HG03196 (cell line): Measurements from ENCODE around the gene CCSAP.
A peak's percentile ranks its signal among the peaks of the same experiment; 100 is the strongest.
"Not testable (repeated sequence)": the region's sequence is repeated elsewhere in the genome, so short reads cannot be mapped to it uniquely, and the experiment has no call there.

ENCODE experiments used
- ATAC-seq: cut with Tn5 transposase; IDR thresholded peaks from one replicate; pipeline ENCODE4 v1.9.1; 2021; ENCODE audit not compliant: unreplicated experiment

Gene CCSAP

DNA sequence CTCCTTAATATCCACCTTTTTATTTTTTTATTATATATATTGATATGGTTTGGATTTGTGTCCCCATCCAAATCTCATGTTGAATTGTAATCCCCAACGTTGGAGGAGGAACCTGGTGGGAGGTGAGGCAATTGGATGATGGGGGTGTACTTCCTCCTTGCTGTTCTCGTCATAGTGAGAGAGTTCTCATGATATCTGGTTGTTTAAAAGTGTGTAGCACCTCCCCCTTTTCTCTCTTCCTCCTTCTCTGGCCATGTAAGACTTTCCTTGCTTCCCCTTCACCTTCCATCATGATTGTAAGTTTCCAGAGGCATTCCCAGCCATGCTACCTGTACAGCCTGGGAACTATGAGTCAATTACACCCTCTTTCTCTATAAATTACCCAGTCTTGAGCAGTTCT lies 22.7 kb upstream of the CCSAP start:
- no peak for ATAC-seq

- no peak for ATAC-seq
Measured at GRCh38 chr1:229364207-229365065, 21.6 kb upstream of the CCSAP start.

- no peak for ATAC-seq
Measured at GRCh38 chr1:229363723-229364122, 20.9 kb upstream of the CCSAP start.

DNA sequence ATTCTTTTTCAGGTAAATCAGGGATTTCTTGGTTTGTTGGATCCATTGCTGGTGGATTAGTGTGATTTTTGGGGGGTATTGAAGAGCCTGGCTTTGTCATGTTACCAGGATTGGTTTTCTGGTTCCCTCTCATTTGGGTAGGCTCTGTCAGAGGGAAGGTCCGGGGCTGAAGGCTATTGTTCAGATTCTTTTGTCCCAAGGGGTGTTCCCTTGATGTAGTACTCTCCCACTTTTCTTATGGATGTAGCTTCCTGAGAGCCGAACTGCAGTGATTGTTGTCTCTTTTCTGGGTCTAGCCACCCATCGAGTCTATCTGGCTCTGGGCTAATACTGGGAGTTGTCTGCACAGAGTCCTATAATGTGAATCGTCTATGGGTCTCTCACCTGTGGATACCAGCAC lies 17.6 kb upstream of the CCSAP start:
- no peak for ATAC-seq

DNA sequence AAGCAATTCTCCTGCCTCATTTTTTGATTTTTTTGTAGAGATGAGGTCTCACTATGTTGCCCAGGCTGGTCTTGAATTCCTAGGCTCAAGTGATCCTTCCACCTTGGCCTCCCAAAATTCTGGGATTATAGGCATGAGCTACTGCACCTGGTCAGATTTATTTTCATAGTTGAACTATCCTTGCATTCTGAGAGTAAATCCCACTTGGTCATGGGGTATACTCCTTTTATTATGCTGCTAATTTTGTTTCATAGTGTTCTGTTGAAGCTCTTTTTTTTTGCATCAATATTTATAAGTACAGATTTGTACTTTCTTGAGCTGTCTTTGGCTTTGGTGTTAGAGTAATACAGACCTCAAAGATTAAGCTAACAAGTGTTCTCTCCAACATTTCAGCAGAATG lies 12.8 kb upstream of the CCSAP start:
- no peak for ATAC-seq

DNA sequence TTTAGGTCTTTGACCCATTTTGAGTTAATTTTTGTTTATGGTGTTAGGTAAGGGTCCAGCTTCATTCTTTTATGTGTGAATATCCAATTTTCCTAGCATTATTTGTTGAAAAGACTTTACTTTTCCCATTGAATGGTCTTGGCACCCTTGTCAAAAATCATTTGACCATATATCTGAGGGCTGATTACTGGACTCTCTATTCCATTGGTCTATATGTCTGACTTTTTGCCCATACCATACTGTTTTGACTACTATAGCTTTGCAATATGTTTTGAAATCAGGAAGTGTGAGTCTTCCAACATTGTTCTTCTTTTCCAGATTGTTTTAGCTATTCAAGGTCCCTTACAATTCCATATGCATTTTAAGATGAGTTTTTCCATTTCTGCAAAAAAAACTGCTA lies 11.4 kb upstream of the CCSAP start:
- no peak for ATAC-seq

- ATAC-seq = no peak
Measured at GRCh38 chr1:229352975-229353374, 10.1 kb upstream of the CCSAP start.

- no peak for ATAC-seq
Measured at GRCh38 chr1:229349463-229350385, 6.9 kb upstream of the CCSAP start.

- ATAC-seq = no peak
Measured at GRCh38 chr1:229347528-229347927, 4.7 kb upstream of the CCSAP start.

DNA sequence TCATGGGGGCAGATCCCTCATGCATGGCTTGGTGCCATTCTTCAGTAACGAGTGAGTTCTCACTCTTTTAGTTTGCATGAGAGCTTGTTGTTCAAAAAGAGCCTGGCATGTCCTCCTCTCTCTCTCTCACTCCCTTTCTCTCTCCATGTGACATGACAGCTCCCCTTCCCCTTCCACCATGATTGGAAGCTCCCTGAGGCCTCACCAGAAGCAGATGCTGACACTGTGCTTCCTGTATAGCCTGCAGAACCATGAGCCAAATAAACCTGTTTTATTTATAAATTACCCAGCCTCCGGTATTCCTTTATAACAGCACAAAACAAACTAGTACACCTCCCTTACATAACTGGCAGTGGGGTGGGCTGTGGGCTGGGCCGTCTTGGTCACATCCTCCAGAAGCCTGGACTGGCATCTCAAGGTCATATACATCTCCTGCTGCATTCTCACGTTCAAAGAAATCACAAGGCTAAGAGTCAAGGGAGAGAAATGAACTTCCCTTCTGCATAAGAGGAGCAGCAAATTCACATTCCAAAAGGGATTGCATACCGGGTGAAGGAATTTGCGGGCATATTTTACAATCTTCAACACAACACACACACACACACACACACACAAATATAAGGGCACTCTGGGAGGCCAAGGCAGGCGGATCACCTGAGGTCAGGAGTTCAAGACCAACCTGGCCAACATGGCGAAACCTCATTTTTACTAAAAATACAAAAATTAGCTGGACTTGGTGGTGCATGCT lies 2.3 kb upstream of the CCSAP start:
- ATAC-seq = no peak

- no peak for ATAC-seq
Measured at GRCh38 chr1:229344139-229344538, 1.3 kb upstream of the CCSAP start.

DNA sequence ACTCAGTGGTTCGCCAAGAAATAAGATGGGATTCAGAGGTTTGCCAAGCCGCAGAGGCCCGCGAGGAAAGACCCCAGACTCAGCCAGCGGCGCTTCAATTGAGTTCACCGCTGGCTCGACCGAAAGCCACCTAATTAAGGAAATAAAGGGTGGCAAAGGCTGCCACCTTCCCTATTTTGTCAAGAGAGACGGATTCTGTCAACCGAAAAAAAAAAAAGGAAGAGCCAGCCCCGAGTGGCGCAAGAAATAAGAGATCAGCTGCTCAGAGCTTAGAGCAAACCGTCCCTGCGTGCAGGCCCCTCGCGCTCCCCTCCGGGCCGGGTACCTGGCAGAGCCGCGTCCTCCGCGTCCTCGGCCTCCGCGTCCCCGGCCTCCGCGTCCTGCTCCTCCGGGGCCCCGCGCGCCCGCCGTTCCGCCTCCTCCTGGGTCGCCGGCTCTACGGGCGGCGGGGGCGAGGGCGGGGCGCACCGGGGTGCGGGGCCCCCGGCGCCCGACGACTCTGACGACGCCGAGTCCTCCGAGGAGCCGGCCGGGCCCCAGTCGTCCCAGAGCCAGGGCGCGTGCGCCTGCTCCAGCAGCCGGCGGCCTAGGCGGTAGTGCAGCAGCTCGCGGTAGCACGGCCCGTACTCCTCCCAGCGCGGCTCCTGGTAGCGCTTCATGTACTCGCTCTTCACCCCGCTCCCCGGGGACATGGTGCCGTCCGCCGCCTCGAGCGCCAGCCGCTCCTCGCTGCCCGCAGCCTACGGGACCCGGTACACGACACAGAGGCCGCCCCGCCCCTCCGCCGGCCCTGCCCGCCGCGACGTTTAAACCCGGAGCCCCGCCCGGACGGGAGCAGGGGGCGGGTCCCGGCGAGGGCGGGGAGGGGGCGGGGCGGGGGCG lies 832 bp downstream of the CCSAP start:
- peak; percentile 67 for ATAC-seq

- ATAC-seq = no peak
Measured at GRCh38 chr1:229340496-229340895, 2.4 kb downstream of the CCSAP start.

GRCh38 chr1:229339520-229339919 lies 3.3 kb downstream of the CCSAP start:
- ATAC-seq = no peak

DNA sequence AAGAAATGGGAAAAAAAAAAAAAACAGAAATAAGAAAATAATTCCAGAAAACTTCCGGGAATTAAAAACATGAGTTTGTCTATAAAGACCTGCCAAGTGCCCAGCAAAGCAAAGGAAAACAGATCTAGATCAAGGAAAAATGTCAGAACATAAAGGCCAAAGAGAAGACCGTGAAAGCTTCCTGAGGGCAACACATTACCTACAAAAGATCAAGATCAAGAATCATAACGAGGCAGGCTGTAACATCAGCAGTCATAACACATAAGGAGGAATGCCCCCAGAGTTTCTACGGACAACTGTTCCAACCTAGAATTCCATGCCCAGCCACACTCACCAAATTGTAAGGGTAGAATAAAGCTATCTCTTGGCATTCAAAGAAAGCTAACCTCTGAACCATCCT lies 3.8 kb downstream of the CCSAP start:
- ATAC-seq = no peak

GRCh38 chr1:229336345-229336744 lies 6.5 kb downstream of the CCSAP start:
- no peak for ATAC-seq

GRCh38 chr1:229334716-229335115 lies 8.1 kb downstream of the CCSAP start:
- no peak for ATAC-seq

DNA sequence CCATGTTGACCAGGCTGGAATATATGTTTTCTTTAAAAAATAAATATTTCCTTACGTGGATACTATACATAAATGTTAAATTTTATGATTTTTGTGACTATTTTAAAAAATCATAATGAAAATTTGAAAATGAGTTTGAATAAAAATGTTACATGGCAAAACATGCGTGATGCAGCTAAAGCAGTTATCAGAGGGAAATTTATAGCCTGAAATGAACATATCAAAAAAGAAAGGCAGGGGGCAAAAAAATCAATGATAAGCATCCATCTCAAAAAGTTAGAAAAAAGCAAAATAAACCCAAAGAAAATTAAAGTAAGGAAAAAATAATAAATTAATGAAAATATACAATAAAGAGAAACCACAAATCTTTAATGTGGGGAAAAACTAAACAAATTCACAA lies 8.6 kb downstream of the CCSAP start:
- ATAC-seq = no peak

DNA sequence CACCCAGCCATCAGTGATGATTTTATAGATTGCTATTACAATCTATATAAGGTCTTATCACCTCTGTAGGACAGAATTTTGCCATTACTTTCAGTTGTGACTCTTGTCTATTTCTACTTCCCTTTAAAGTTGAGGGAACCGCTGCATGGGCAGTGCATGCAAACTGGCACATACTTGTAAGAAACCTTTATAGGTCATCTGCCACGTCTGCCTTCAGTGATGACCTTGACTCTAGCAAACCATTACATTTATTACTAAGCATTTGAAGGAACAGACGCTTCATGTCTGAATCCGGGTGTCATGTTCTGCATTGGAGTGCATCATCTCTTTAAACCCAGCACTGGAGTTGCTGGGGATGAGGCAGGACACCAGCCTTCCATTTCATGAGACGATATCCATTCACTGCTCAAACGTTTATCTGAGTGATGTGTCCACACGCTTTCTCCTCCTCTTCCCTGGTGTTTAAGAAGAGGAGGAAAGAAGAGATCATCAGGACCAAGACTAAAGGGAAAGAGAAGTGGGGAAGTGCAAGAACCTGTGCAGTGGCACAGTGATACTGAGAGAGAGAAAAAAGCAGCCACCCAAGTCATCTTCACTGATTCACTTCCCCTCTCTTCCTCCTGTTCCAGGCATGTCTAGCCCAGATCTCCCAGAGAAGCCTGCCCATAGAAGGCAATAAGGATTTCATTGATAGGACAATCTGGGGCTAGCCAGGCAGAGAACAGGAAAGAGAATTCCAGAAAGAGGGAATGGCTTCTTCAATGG lies 14.1 kb downstream of the CCSAP start:
- no peak for ATAC-seq

- ATAC-seq = not testable (repeated sequence)
Measured at GRCh38 chr1:229327765-229328164, 15.1 kb downstream of the CCSAP start.
